ENCODE data around the gene PAPOLB. TPM values are rescaled to one million over a fixed set of nuclear protein-coding genes. Genes with fewer than 3 reads are reported as not detected.
A peak's percentile ranks its signal among the peaks of the same experiment; 100 is the strongest.

The PAPOLB gene
- total RNA-seq, 1 donor = under 0.01 TPM

GRCh38 chr7:4825081-4825480 lies 36.7 kb downstream of the PAPOLB start:
- no peak for DNase-seq (ENCODE audit: low read depth in 2 of 3, low spot score in 2 of 3)

GRCh38 chr7:4824120-4824775 lies 37.6 kb downstream of the PAPOLB start:
- no peak for DNase-seq (ENCODE audit: low read depth in 2 of 3, low spot score in 2 of 3)

- DNase-seq (ENCODE audit: low read depth in 2 of 3, low spot score in 2 of 3) = peak in 2 of 3 donors; percentile 59 to 76
These were observed 38.2 kb downstream of the PAPOLB start for GRCh38 chr7:4823441-4824119.

GRCh38 chr7:4822677-4823076 lies 39.2 kb downstream of the PAPOLB start:
- DNase-seq (ENCODE audit: low read depth in 2 of 3, low spot score in 2 of 3) = no peak

- no peak for DNase-seq (ENCODE audit: low read depth in 2 of 3, low spot score in 2 of 3)
These were observed 40.8 kb downstream of the PAPOLB start for GRCh38 chr7:4820967-4821471.

GRCh38 chr7:4820405-4820966 lies 41.3 kb downstream of the PAPOLB start:
- no peak for DNase-seq (ENCODE audit: low read depth in 2 of 3, low spot score in 2 of 3)

GRCh38 chr7:4819560-4820404 lies 42.0 kb downstream of the PAPOLB start:
- DNase-seq (ENCODE audit: low read depth in 2 of 3, low spot score in 2 of 3) = no peak

GRCh38 chr7:4818000-4818794 lies 43.6 kb downstream of the PAPOLB start:
- DNase-seq (ENCODE audit: low read depth in 2 of 3, low spot score in 2 of 3) = no peak

DNA sequence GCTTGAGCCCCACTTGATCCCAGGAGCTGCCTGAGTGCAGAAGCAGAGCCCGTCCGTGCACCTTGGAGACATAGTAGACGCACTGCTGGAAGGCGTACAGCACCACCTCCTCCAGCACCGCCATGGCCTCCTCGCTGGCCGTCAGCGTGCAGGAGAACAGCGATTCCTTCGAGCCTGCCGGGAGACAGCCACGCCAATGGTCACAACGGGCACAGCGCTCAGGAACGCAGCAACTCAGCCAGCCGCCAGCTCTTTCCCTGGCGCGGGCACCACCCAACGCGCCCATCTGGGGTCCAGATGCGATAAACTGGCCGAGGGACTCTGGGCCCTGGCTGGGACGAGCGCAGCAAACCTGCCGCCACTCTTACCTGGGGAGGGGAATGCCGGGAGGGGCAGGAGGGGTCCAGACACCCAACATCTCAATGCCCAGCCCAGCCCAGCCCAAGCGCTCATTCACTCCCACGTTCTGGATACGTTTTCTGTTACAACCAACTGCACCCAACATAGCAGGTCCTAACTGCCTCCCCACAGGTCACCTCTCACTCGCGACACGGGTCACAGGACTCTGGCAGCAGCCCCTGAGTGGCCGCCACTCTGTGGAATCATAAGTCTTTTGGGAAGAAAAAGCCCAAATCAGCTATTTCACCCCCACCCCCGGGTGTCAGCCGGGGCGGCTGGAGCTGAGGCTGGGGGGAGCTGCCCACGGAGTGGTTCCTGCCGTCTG lies 44.5 kb downstream of the PAPOLB start:
- no peak for DNase-seq (ENCODE audit: low read depth in 2 of 3, low spot score in 2 of 3)

GRCh38 chr7:4816419-4817080 lies 45.3 kb downstream of the PAPOLB start:
- no peak for DNase-seq (ENCODE audit: low read depth in 2 of 3, low spot score in 2 of 3)

DNA sequence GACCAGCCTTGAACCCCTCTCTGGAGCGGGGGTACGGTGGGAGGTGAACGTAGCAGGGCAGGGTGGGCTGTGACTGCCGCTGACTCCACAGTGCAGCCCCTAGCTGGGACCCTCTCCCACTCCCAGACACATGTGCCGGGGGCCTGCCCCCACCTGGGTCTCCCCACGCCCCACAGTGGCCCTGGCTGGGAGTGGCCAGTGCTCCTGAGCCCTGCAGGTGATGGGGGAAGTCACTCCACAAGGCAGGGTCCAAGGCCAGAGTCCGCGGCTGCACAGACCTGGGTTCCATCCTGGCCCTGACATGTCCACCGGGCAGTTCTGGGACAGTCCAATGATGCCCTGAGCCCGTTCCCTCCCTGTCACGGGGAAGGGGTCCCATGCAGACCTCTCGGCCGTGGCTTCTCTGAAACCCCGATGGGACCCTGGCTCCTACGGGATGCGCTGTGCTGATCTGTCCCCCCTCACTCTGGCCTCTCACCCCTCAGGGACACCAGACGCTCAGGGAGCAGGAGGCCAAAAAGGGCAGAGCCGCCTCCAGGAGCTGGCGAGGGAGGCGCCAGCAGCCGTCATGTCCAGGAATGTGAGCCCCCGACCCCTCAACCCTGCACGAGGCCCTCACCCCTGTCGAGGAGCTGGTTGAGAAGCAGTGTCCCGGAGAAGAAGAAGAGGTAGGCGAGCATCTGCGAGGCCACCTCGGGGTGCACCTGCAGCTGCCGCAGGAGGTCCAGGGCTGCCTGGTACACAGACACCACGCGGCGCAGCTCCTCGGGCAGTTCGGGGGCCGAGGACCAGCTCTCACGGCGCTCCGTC lies 46.0 kb downstream of the PAPOLB start:
- no peak for DNase-seq (ENCODE audit: low read depth in 2 of 3, low spot score in 2 of 3)

DNA sequence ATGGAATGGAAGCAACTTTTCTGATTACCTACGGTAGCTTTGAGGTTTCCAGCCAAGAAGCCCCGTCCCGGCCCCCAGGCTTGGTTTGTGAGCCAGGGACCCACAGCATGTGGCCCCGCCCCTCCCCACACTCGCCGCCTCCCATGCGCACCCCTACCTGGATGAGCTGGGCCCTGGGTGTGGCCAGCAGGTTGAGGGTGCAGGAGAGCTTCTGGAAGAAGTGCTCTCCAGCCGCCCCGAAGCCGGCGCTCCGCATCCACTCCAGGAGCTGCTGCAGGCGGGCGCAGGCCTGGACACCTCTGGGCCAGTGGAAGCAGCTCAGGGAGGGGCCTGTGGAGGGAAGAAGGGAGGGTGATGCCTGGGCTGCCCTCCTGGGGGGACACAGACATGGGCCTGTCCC lies 46.7 kb downstream of the PAPOLB start:
- no peak for DNase-seq (ENCODE audit: low read depth in 2 of 3, low spot score in 2 of 3)

DNA sequence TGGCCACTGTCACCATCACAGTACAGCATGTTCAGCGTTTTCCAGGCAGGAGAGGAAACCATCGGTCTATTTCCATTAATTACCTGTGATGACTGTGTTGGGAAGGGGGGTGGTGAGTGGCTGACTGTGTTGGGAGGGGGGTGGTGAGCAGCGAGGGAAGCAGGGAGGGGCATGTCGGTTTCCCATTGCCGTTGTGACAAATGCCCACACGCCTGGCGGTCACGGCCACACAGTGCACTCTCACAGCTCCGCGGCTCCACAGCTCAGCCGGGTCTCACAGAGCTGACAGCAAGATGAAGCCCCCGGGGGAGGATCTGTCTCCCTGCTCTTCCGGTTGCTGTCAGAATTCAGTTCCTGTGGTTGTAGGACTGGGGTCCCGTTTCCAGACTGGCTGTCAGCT lies 47.4 kb downstream of the PAPOLB start:
- DNase-seq (ENCODE audit: low read depth in 2 of 3, low spot score in 2 of 3) = peak in 2 of 3 donors; percentile 46 to 62

DNA sequence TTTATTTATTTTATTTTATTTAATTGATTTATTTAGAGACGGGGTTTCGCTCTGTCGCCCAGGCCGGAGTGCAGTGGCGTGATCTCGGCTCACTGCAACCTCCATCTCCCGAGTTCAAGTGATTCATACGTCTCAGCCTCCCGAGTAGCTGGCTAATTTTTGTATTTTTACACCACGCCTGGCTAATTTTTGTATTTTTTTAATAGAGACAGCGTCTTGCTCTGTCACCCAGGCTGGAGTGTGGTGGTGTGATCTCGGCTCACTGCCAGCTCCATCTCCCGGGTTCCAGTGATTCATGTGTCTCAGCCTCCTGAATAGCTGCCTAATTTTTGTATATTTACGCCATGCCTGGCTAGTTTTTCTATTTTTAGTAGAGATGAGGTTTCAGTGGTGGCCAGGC lies 52.2 kb downstream of the PAPOLB start:
- no peak for DNase-seq (ENCODE audit: low read depth in 2 of 3, low spot score in 2 of 3)

DNA sequence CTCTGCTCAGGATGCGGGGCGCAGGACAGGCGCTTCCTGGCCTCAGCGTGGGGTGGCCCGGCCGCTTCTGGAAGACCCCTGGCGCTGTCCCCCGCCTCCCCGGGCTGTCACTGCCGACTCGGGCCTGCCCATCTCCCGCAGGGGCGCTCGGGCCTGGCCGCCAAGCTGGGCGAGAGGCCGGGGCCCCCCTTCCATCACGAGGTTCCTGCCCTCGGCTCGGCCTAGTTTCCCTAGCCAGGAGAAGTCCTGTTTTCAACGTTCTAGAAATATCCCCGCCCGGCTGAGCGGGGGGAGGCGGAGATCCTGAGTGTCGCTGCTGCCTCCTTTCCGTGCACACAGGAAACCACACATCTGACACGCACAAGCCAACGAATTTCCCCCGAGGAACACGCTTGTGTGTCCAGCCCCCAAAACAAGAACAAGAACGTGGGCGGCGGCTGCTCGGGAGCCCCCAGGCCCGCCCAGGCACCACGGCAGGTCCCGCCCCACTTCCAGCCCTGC lies 52.7 kb downstream of the PAPOLB start:
- peak in 2 of 3 donors; percentile 83 to 85 for DNase-seq (ENCODE audit: low read depth in 2 of 3, low spot score in 2 of 3)

DNA sequence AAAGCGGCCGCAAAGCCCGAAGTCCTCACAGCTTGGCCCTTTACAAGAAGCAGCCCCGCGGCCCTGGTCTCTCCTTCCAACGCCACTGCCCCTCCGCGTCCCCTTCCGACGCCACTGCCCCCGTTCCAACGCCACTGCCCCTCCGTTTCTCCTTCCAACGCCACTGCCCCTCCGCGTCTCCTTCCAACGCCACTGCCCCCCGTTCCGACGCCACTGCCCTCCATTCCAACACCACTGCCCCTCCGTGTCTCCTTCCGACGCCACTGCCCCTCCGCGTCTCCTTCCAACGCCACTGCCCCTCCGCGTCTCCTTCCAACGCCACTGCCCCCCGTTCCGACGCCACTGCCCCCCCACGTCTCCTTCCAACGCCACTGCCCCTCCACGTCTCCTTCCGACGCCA lies 53.3 kb downstream of the PAPOLB start:
- DNase-seq (ENCODE audit: low read depth in 2 of 3, low spot score in 2 of 3) = no peak

GRCh38 chr7:4808026-4808425 lies 53.8 kb downstream of the PAPOLB start:
- no peak for DNase-seq (ENCODE audit: low read depth in 2 of 3, low spot score in 2 of 3)

All from hematopoietic multipotent progenitor cell (in vitro differentiated cells).